GM18873 (cell line): ENCODE data around the gene DHH.

Experiments
- ATAC-seq: cut with Tn5 transposase; IDR thresholded peaks from one replicate; pipeline ENCODE4 v1.9.1; 2021; ENCODE audit warnings: mild to moderate bottlenecking, moderate library complexity, moderate number of reproducible peaks; ENCODE audit not compliant: unreplicated experiment, low FRiP score

DHH gene

DNA sequence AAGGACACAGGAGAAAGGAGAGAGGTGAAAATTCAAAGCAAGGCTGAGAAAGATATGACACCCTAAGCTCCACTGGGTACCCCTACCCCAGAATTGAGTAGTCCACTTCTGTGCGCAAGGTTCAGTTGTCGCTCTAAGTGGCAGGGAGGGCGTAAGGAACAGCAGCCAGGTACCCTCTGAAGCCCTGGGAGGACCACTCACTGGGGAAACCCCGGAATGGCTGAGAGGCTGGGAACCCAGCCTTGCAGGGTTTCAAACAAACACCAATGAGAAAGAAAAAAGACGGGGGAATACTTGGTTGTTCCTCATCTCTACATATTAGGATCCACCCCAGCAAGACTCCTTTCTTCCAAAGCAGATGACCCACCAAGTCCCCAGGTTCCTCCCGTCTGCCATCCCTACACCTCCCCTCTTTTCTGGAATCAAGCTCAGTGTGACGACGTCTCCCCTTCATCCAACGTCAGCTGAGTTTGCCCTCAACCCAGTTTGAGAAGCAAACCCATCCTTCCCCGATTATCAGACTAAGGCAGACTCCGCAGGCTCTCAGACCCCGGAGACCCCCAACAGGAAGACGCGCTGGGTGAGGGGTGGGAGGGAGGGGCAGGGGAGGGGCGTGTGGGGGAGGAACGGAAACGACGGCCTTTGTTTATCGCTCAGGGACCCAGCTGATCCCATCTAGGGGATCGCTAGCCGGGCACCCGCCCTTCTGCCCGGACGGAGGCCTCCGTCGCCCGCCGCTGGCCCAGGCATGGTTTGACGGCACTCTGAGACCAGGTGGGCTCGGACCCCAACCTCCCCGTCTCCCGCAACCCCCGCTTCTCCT is 15.3 kb upstream of the DHH start:
- no peak for ATAC-seq

DNA sequence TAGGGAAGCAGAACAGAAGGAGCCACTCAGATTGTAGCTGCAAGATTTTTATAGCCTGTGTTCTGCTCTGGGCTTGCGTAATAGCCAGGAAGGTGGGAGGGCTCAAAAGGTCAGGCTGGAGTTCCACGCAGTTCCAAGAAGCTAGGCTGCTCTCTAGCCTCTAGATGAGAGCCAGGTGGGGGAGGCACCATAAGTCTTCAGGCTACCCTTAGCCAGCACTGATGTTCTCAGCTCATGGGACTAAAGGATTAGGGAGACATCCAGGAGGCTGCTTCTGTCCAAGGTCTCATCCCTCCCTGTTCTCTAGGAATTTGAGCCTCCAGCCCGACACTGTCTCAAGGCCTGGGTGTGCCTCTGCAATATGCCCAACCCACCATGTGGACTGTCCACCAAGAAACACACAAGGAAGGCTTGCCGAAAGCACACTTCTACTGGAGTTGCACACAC is 14.4 kb upstream of the DHH start:
- ATAC-seq = no peak

DNA sequence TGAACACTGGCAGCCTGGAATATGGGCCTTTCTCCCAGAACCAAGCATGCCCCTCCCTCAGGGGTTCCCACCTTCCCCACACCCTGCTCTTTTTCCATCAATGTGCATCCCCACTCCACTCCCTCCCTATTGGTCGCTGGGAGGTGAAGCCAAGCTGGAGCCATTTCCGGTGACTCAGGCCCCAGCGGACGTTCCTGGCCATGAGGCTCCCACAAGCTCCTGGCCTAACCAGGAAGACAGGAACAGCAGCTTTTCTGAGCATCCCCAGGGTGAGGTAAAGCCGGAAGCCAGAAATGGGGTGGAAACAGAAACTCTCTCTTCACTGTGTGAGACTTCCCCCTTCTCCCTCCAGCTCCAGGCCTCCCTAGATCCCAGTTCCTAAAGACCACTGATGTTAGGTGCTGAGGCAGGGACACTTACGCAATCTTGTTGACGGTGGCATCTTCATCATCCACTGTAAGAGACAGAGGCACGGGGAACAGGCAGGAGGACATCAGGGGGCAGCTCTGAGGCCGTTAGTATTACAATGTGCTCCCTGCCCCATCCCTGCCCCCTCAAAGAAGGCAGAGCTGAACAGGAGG is 11.0 kb upstream of the DHH start:
- ATAC-seq = no peak

DNA sequence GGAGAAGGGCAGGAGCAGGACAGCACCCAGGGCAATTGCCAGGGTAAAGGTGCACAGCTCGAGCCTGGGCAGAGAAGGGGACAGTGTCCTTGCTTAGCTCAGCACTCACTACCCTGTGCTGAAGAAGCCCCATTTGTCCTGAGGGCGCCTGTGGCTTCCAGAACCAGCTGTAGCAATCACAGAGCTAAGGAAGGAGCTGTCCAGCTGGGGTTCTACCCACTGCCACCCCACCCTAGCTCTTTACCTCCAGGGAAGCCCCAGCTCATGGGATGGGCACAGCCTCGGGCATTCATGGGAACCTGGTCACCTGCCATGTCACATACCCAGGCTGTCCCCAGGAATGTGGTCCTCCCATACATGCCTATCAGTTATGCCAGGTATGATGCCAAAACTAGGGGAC is 10.2 kb upstream of the DHH start:
- no peak for ATAC-seq

DNA sequence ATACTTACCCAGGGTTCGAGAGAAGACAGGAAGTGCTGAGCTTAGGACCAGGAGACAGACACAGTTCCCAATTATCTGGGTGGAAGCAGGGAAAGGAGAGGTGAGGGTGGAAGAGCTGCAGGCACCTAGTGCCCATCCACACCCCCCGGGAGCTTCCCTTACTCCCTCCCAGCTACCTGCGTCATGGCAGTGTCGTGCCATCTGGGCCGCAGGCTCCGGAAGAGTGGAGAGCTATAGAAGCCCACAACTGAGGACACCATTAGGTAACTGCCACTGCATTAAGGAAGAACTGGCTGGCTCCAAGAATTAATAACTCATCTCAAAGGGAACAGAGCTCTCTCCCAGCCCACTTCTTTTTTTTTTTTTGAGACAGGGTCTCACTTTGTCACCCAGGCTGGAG is 5.8 kb upstream of the DHH start:
- no peak for ATAC-seq

DNA sequence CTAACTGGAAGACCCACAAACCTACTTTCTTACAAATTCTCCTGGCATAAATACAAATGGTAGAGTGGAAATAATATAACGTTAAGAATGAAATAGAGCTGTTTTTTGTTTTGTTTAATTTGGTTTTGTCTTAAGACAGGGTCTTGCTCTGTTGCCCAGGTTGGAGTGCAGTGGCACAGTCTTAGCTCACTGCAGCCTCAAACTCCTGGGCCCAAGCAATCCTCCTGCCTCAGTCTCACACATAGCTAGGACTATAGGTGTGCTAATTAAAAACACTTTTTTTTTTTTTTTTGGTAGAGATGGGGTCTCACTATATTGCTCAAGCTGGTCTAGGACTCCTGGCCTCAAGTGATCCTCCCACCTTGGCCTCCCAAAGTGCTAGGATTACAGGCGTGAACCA is 4.1 kb upstream of the DHH start:
- ATAC-seq = no peak

DNA sequence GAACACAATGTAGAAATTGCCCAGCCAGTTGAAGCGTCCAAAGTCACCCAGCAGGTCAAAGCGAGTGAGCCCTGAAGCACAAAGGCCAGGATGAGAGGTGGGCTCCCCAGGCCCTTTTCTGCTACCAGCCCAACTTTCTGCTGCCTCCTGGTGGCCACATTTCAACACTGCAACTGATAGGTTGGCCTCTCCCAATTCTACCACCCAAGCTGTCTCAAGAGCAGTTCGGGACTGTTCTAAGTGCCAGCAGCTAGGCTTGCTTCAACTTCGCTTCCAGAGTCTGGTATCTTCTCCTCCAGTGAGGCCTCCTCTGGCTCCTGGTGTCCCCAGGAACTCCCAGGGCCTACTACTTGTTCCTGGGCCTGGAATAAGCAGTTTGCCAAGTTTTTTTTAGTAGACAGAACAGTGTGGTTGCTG is 3.4 kb upstream of the DHH start:
- no peak for ATAC-seq

DNA sequence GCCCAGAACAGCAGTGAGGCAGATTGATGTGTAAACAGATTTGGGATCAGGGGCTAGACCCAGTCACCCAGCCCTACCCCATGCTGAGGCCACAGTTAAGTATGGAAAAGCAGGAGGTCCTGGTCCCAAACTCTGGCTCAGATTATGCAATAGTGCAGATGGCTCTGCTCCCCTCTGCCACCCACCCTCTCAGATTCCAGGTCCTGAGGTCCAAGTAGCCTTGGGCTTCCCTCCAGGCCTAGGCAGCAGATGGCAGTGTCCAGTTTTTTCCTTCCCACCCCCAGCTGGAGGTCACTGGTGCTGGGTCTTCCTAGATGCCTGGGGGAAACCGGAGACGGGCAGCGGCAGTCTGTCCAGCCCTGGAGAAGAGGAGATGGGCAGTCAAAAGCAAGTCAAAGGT is 2.8 kb upstream of the DHH start:
- no peak for ATAC-seq

DNA sequence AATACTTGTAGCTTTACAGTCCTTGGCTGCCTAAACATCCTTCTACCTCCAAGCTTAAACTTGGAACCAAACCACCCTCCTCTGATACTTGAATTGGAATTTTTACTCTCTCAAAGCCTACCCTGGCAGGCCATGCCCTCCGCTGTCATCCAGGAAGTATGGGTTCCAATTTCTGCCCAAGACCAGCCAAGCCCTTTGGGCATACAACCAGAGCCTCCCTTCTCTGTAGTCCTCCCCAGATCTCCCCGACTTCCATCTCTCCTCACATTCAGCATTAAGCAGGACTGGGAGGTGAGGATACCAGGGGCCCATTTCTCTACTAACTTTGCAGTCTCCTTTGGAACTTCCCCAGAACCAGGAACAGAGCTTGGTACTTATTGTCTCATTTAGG is 369 bp upstream of the DHH start:
- no peak for ATAC-seq

DNA sequence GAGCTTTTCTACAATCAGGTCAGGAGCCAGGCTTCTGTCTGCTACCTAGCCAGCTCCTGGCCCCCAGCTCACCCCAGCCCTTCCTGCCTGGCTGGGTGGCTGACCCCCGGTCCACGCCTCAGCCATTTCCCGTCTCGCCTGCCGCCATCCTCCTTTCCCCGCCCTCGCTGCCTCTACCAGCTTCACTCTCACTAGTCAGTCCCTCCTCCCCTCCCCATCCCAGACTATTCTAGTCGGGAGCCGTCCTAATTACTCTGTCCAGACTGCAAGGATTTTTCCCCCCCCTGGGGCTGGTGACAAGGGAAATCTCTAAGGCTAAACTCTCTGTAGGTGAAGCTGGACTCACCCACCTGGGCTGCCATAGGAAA is 825 bp downstream of the DHH start:
- no peak for ATAC-seq

DNA sequence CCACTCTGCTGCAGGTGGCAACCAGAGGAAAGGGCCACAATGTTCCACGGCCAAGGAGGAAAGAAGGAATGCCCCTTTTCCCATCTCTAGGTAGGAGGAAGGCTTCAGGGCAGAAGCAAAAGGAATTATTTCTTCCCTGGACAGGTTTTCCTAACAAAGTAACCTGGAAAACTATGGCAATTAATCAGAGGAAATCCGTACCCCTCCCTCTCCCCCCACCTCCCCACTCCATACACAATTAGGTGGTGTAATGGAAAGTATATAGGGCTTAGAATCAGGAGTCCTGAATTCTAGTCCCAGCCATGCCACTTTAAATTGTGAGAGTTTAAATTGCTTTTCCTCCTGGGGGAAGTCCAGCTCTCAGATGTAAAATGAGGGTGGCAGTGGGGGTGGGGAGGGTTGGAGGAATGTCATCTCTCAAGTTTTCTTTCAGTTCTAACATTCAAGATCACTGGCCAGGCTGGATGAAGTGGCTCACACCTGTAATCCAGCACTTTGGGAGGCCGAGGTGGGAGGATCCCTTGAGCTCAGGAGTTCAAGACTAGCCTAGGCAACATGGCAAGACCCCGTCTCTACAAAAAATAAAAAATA is 1.7 kb downstream of the DHH start:
- no peak for ATAC-seq

DNA sequence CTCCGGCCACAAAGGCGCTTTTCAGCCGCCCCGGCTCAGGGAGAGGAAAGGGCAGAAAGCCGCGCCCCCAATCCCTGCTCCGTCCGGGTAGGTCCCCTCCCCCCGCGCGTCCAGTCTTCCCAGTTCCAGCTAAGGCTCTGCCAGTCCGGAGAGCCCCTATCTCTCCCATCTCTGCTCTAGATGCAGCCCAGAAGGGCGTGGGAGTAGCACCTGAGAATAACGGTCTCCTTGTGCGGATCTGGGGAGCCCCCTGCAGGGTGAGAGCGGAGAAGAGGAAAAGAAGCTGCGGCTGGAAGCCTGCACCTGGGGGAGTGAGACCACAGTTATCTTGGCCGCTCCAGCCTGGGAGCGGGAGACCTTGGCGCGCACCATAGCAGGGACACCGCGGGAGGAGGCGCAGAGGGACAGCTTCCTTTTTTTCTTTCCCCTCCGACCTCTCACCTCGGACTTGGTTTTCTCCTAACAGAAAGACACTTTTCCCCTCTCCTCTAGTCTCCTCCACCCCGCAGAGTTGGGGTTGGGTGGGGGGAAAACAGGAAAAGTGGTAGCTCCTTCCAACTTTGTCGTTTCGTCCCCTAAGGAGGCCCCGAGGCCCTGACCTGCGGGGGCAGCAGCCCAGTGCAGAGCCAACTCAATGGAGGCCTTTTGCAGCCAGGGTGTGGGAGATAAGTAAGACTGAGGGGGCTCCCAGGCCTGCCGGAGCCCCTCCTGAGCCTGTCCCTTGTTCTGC is 2.4 kb downstream of the DHH start:
- ATAC-seq = no peak

DNA sequence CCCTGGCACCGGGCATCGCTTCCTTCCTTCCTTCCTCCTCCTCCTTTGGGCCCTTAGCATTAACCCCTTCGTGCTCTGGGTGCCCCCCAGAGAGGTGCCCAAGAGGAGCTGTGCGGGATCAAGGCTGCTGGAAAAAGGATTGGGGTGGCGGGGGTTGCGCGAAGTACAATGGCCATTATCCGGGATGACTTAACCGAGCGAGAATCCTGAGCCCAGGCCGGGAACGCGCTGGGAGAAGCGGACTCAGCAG is 2.8 kb downstream of the DHH start:
- no peak for ATAC-seq

DNA sequence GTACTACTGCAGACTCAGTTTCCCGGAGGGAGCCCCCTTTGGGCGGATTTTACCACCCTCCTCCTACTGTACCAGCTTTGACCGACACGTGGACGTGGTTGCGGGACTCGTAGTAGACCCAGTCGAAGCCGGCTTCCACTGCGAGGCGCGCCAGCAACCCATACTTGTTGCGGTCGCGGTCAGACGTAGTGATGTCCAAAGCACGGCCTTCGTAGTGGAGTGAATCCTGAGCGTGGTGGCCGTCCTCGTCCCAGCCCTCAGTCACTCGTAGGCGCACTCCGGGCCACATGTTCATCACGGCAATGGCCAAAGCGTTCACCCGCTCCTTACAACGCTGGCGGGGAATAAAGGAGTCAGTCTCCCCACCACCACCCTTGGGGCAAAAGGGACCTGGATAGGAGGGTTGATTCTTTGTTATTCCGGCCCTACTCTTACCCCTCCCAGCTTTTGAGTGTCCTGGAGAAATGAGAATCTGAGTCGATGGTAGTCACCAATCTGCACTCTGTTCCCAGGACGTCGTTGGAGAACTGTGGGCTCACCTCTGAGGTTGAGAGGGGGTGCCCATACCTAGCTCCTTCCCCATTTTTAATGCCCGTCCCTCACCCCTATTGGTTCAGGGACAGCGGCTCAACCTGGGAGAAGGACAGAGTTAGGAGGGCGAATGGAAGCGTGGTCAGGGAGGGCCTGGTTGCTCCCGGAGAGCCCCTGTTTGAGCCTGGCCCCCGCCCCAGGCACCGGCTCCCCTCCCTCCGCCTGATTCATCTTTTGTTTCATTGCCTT is 3.4 kb downstream of the DHH start:
- no peak for ATAC-seq

DNA sequence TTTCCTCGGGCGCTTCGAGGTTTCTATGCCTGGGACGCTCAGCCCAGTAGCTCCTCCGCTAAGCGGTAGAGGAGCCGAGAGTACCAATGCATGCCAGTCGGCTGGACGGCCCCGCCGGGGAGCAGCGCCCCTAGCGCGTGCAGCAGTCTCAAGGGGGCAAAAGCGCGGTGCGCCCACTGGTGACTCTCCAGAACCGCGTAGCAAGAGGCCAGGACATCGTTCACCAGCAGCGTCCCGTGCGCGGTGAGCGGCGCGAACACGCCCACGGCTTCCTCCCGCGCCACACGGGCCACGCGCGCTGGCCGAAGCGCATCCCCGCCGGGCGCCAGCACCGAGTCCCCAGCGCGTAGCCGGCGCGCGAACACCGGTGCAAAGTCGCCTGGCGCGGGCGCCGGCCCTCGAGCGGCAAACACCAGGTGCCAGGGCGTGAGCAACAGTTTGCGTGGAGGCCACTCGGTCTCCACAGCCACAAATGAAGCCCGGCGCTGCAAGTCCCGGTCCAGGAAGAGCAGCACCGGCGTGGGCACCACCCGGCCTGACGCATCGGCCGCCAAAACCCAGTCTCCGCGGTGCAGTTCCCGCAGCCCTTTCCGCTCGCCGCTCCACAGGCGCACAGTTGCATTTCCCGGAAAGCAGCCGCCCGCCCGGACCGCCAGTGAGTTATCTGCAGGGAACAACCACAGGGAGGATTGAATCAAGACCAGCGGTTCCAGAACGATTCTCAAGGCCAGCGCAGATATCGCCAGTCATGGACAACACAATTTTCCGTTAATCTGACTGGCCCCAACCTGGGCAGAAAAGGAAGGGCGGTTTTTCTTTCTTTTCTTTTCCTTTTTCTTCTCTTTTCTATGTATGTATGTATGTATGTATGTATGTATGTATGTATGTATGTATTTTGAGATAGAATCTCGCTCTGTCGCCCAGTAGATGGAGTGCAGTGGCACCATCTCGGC is 4.5 kb downstream of the DHH start:
- ATAC-seq = no peak

DNA sequence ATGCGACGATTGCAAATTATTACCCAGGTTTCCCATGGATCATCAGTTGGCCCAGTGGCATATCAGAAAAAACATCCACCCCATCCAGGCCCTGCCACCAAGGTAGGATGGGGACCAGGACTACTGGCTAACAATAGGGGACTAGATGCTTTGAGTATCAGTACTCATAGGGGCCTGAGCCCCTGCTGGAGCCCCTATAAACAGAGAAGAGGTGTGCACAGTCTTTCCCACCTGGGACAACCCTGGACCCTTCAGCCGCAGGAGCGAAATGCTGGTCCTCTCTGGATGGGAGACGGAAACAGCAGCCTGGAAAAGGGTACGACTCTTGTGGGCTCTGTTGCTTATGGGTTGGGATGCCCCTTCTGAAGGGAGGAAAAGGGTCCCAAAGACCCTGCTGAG is 5.7 kb downstream of the DHH start:
- no peak for ATAC-seq

DNA sequence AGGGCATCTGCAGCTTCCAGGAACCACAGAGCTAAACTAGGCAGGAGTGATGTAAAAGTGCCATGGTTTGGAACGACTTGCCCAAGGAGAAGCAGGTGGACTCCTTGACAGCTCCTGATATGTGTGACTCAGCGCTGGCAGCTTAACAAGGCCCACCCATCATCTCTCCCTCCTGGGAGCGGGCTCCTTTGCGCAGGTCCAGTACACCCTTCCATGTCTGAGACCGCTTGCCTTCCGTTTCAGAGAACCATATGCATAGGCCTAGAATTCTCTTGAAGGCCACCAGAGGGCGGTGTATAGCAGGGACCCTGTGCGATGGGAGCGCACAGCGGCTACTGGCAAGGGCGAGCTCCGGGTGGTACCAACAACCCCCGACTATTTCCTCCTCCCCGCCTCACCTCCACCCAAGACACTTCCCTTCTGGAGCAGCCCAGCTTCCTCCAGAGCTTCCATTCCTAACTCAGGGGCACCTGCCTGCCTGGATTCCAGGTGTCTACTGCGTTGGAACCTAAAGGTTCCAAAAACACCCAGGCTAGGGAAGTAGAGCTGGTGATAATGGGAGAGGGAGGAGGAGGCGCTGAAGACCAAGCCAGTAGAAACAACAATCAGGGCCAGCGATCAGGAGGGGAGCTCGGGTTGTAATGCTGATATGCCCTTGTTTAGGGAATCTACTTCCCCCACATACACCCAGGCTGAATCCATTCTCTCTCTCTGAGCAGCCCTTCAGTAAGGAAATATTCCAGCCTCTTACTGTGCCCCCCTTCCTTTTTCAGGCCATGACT is 6.3 kb downstream of the DHH start:
- no peak for ATAC-seq

DNA sequence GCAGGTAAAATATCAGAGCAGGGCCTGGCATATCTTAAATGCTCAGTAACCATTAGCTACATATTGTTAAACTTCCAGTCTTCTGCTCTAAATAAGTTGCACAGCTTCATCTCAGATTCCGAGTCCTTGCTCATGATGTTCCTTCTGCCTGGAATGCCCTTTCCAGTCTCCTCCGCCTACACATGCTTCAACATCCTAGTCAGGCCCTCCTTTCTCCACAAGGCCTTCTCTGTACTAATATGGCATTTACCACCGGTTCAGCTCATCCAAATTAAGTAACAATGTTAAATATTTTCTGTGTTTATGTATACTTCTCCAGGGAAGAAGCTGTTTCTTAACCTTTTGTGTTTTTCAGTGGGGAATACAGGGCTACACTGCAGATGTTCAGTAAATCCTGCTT is 8.5 kb downstream of the DHH start:
- no peak for ATAC-seq

DNA sequence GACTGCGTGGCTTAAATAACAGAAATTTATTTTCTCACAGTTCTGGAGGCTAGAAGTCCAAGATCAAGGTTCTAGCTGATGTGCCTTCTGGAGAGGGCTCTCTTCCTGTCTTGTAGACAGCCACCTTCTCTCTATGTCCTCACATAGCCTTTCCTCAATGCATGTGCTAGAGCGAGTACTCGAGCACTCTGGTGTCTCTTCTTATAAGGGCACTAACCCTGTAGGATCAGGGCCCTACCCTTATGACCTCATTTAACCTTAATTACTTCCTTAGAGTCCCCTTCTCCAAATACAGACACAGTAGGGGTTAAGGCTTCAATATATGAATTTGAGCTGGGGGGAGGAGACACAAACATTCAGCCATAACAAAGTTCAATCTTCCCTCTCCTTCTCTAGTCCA is 10.2 kb downstream of the DHH start:
- ATAC-seq = no peak
